SH-SY5Y (cell line): ENCODE results near the gene RPS6KA5.

ENCODE experiments used
- GATA2 ChIP-seq: IDR thresholded peaks from 2 replicates; pipeline ENCODE4 v1.6.1; 2011; ENCODE audit warnings: mild to moderate bottlenecking, low read depth, low read length
- GATA3 ChIP-seq: IDR thresholded peaks from 2 replicates; pipeline ENCODE4 v1.6.1; 2011; ENCODE audit warnings: low read depth, mild to moderate bottlenecking, low read length, moderate library complexity

DNA sequence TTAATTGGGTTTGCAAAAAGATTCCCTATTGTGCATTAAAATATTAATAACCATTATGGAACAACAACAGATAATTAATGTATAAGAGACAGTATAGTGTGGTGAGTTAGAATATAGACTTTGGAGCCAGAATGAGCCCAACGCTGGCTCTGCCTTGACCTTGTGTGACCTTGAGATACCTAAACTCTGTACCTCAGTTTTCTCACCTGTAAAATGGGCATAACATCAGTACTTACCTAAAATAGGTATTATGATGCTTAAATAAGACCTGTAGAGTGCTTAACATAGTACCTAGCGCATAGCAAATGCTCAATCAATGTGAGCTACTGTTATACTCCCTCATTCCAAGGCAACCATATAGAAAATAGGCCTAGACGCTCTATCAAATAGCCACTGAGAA lies 153.3 kb downstream of the RPS6KA5 start:
- TF ChIP-seq GATA3 (no peak), GATA2 (no peak)
